GM12864 (cell line): Measurements from ENCODE around the gene NCOA4.
"Not testable (repeated sequence)": the region's sequence is repeated elsewhere in the genome, so short reads cannot be mapped to it uniquely, and the experiment has no call there.

ENCODE experiments used
- DNase-seq: peaks from one replicate; pipeline ENCODE4 v3.0.0-alpha.2; 2011; ENCODE audit warnings: low read depth
- H3K4me3 ChIP-seq: 2 replicates; pipeline ENCODE4 v1.5.1; 2011; ENCODE audit warnings: mild to moderate bottlenecking, low read depth, low read length, control low read depth
- CTCF ChIP-seq: IDR thresholded peaks from 2 replicates; pipeline ENCODE4 v1.5.1; 2011; ENCODE audit warnings: low read depth, mild to moderate bottlenecking, moderate library complexity, low read length, control low read depth, inconsistent platforms; ENCODE audit errors: missing control alignments

The NCOA4 gene

DNA sequence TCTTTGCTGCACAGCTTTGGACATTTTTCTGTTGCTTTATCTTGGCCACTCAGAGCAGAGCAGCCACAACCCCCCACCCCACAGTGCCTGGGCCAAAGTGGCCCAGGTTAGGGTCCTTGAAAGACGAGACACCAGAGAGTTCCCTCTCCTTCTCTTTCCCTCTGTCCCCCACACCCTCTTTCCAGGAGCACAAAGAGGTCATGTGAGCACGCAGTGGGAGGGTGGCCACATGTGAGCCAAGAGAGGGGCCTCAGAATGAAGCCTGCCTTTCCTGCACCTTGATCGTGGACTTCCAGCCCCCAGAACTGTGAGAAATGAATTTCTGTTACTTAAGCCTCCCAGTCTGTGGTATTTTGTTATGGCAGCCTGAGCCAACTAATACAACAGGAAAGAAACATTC lies 30.3 kb upstream of the NCOA4 start:
- no peak for DNase-seq
- no peak for TF ChIP-seq CTCF
- no peak overlapping the region for H3K4me3 ChIP-seq

DNA sequence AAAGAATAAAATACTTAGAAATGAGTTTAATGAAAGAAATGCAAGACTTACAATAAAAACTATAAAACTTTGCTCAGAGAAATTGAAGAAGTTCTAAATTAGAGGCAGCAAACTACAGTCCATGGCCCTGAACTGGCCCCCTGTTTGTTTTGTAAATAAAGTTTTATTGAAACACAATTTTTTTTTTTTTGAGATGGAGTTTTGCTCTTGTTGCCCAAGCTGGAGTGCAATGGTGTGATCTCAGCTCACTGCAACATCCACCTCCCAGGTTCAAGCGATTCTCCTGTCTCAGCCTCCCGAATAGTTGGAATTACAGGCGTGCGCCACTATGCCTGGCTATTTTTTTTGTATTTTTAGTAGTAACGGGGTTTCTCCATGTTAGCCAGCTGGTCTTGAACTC lies 27.5 kb upstream of the NCOA4 start:
- not testable (repeated sequence) for H3K4me3 ChIP-seq, DNase-seq

GRCh38 chr10:46057038-46057437 lies 26.6 kb upstream of the NCOA4 start:
- H3K4me3 ChIP-seq = no peak overlapping the region
- DNase-seq = no peak
- no peak for TF ChIP-seq CTCF

GRCh38 chr10:46055771-46056170 lies 25.3 kb upstream of the NCOA4 start:
- no peak for TF ChIP-seq CTCF

DNA sequence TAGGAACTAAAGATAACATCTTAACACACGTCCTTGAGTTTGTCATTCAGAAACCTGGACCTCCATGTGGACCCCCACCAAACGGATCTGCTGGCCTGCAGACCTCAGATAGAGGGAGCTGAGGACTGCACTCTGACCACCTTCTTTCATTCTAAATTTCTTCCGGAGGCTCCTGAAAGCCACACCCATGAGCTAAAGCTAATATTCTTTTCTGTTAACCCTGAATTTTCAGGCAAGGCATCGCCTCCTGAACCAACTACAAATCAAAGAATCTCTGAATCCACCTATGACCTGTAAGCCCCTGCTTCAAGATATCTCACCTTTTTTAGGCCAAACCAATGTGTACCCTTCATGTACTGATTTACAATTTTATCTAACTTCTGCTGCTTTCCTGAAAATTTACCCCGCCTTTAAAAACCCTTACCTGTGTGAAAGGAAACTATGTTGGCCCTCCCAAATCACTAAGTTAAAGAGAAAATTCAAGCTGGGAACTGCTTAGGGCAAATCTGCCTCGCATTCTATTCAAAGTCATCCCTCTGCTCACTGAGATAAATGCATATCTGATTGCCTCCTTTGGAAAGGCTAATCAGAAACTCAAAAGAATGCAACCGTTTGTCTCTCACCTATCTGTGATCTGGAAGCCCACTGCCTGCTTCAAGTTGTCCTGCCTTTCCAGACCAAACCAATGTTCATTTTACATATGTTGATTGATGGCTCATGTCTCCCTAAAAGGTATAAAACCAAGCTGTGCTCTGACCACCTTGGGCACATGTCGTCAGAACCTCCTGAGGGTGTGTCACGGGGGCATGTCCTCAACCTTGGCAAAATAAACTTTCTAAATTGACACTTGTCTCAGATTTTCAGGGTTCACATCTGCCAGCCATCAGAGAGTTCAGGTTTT lies 23.4 kb upstream of the NCOA4 start:
- DNase-seq = no peak
- TF ChIP-seq CTCF = no peak
- no peak overlapping the region for H3K4me3 ChIP-seq

More at GRCh38 chr10:46055771-46056170, 25.3 kb upstream of the NCOA4 start:
- H3K4me3 ChIP-seq = no peak overlapping the region
- no peak for DNase-seq

GRCh38 chr10:46052791-46053375 lies 22.5 kb upstream of the NCOA4 start:
- no peak for TF ChIP-seq CTCF
- no peak overlapping the region for H3K4me3 ChIP-seq
- no peak for DNase-seq

DNA sequence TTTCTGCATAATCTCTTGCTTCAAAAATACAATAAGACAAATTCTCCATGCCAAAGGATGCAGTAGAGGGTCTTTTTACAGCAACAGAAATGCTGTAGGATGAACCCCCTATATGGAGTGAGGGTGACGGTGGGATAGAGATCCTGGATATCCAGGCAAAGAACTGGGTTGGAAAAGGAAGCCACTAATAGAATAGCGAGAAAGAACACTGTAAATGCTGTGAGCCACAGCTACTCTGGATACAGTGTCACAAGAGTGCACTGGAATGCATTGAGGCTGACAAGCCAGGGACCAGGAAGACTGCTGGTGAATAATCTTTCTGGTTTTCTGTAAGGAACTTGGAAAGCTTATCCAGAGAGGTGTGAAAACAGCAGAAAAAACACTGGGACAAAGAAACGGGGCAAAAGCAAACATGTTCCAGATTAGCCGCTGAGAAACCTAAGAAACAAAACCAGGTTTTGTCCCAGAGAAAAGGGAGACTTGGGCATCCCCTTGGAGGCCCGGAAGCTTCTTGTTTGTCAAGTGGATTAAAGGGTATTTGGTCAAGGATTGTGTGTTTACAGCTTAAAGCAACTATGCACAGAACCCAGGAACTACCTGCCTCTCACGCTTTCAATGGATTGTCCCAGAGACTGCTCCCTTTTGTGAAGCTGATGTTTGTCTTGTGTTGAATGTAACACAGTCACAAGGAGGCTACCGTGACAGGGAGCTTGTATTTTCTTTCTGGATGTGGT lies 21.8 kb upstream of the NCOA4 start:
- TF ChIP-seq CTCF = no peak
- DNase-seq = no peak
- H3K4me3 ChIP-seq = no peak overlapping the region
